Neutrophil (primary cell): ENCODE results near the gene LSM4.

Experiments used
- H3K27ac ChIP-seq: fragments of 200-600 bp; sonication (generic); 2 replicates; pipeline ENCODE4 v1.5.1; 2016; ENCODE audit warnings: mild to moderate bottlenecking, moderate library complexity
- H3K27me3 ChIP-seq: fragments of 200-600 bp; sonication (generic); 2 replicates; pipeline ENCODE4 v1.6.0; 2016; ENCODE audit warnings: mild to moderate bottlenecking
- H3K36me3 ChIP-seq: fragments of 200-600 bp; sonication (generic); 2 replicates; pipeline ENCODE4 v1.5.1; 2017
- H3K4me1 ChIP-seq, 2 experiments: fragments of 200-600 bp in 1 of 2; sonication (generic) in 1 of 2; 1 replicate in 1 of 2; 2 replicates in 1 of 2; pipeline versions ENCODE4 v1.5.1 to v1.6.1; 2013 to 2016; ENCODE audit warnings: low read depth in 1 of 2, low read length in 1 of 2, mild to moderate bottlenecking in 1 of 2, moderate library complexity in 1 of 2; ENCODE audit not compliant: control insufficient read depth in 1 of 2, insufficient read depth in 1 of 2
- H3K4me3 ChIP-seq, 2 experiments: fragments of 200-600 bp in 1 of 2; sonication (generic) in 1 of 2; 1 replicate in 1 of 2; 2 replicates in 1 of 2; pipeline ENCODE4 v1.5.1; 2013 to 2016; ENCODE audit warnings: low read depth in 1 of 2, low read length in 1 of 2, mild to moderate bottlenecking in 1 of 2, moderate library complexity in 1 of 2
- H3K9me3 ChIP-seq: fragments of 200-600 bp; sonication (generic); 2 replicates; pipeline ENCODE4 v1.5.1; 2016
- CTCF ChIP-seq: fragments of 200-600 bp; sonication (generic); IDR thresholded peaks from 2 replicates; pipeline ENCODE4 v1.5.1; 2016; ENCODE audit warnings: antibody characterized with exemption

LSM4 gene

GRCh38 chr19:18304458-18305310, 18.2 kb downstream of the LSM4 start:
- H3K27ac ChIP-seq, result peak overlapping the region; percentile 88
- H3K4me1 ChIP-seq, result peaks cover 22 to 25% of the 10 kb centered on the region in 2 experiments
- H3K36me3 ChIP-seq, result peaks cover 7% of the 10 kb centered on the region

GRCh38 chr19:18304208-18304457, 18.7 kb downstream of the LSM4 start:
- Histone ChIP-seq H3K4me1 (peaks cover 22 to 25% of the 10 kb centered on the region in 2 experiments), H3K27me3 (no peaks in the 10 kb centered on the region), H3K27ac (peak overlapping the region; percentile 88), H3K4me3 (peak overlapping the region in 1 of 2 experiments; percentile 67), H3K9me3 (no peaks in the 10 kb centered on the region), H3K36me3 (peaks cover 2% of the 10 kb centered on the region)
- no peak for TF ChIP-seq CTCF

More at GRCh38 chr19:18304458-18305310, 18.2 kb downstream of the LSM4 start:
- H3K9me3 ChIP-seq, result no peaks in the 10 kb centered on the region
- H3K27me3 ChIP-seq, result no peaks in the 10 kb centered on the region
- peak overlapping the region; percentile 59 to 67 for H3K4me3 ChIP-seq
- no peak for TF ChIP-seq CTCF

GRCh38 chr19:18301718-18302111, 21.2 kb downstream of the LSM4 start:
- no peak for TF ChIP-seq CTCF
- peaks cover 22 to 25% of the 10 kb centered on the region in 2 experiments for H3K4me1 ChIP-seq
- no peak overlapping the region for H3K27ac ChIP-seq

GRCh38 chr19:18300930-18301717, 21.8 kb downstream of the LSM4 start:
- no peaks in the 10 kb centered on the region for H3K9me3 ChIP-seq
- no peak overlapping the region for H3K27ac ChIP-seq
- no peaks in the 10 kb centered on the region for H3K36me3 ChIP-seq
- no peak overlapping the region for H3K4me3 ChIP-seq
- H3K27me3 ChIP-seq, result no peaks in the 10 kb centered on the region
- H3K4me1 ChIP-seq, result peaks cover 22 to 25% of the 10 kb centered on the region in 2 experiments
- TF ChIP-seq CTCF, result no peak

More at GRCh38 chr19:18301718-18302111, 21.2 kb downstream of the LSM4 start:
- H3K9me3 ChIP-seq, result no peaks in the 10 kb centered on the region
- no peaks in the 10 kb centered on the region for H3K36me3 ChIP-seq
- no peaks in the 10 kb centered on the region for H3K27me3 ChIP-seq
- H3K4me3 ChIP-seq, result no peak overlapping the region

- peaks cover 12 to 16% of the 10 kb centered on the region in 2 experiments for H3K4me1 ChIP-seq
- no peaks in the 10 kb centered on the region for H3K36me3 ChIP-seq
- H3K27ac ChIP-seq, result no peak overlapping the region
- H3K9me3 ChIP-seq, result no peaks in the 10 kb centered on the region
- no peak overlapping the region for H3K4me3 ChIP-seq
- no peak for TF ChIP-seq CTCF
- peaks cover 1% of the 10 kb centered on the region for H3K27me3 ChIP-seq
These were observed 23.2 kb downstream of the LSM4 start for GRCh38 chr19:18299654-18300053.
